ENCODE results near the gene CEACAM6.
"Not testable (repeated sequence)": the region's sequence is repeated elsewhere in the genome, so short reads cannot be mapped to it uniquely, and the experiment has no call there.

- TF ChIP-seq CTCF, POLR2A (IDR thresholded peaks at IDR 0.05): not testable (repeated sequence)
Observed at GRCh38 chr19:41788518-41788917, 33.2 kb downstream of the CEACAM6 start.

Measured in heart left ventricle (tissue), 13 donors.